ENCODE measurements around the gene CANX.
"Not testable (repeated sequence)": the region's sequence is repeated elsewhere in the genome, so short reads cannot be mapped to it uniquely, and the experiment has no call there.

DNA sequence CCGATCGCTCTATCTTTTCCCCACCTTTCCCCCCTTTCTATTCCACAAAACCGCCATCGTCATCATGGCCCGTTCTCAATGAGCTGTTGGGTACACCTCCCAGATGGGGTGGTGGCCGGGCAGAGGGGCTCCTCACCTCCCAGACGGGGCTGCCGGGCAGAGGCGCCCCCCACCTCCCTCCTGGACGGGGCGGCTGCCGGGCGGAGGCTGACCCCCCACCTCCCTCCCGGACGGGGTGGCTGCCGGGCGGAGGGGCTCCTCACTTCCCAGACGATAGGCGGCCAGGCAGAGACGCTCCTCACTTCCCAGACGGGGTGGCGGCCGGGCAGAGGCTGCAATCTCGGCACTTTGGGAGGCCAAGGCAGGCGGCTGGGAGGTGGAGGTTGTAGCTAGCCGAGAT, 48.5 kb upstream of the CANX start:
- not testable (repeated sequence) for TF ChIP-seq EZH2 (IDR thresholded peaks at IDR 0.05); POLR2AphosphoS5 (IDR thresholded peaks at IDR 0.05; ENCODE audit: borderline replicate concordance, low read depth, low read length); FOXP2 (optimal IDR thresholded peaks at IDR 0.05; ENCODE audit: control extremely low read depth, extremely low read length, insufficient read depth)

Data from SK-N-MC (cell line).